Rectal smooth muscle tissue (tissue), 1 donor: ENCODE measurements around the gene GALNT18.
A peak's percentile ranks its signal among the peaks of the same experiment; 100 is the strongest.

Source experiments
- H3K27ac ChIP-seq: one replicate; pipeline ENCODE4 v1.7.0; 2013; ENCODE audit warnings: low read depth, low read length, inconsistent platforms
- H3K27me3 ChIP-seq: one replicate; pipeline ENCODE4 v1.7.0; 2013; ENCODE audit warnings: low read length; ENCODE audit not compliant: control insufficient read depth, insufficient read depth
- H3K36me3 ChIP-seq: one replicate; pipeline ENCODE4 v1.7.0; 2013; ENCODE audit warnings: low read length; ENCODE audit not compliant: control insufficient read depth, insufficient read depth
- H3K4me1 ChIP-seq: one replicate; pipeline ENCODE4 v1.7.0; 2013; ENCODE audit warnings: low read length; ENCODE audit not compliant: control insufficient read depth, insufficient read depth
- H3K4me3 ChIP-seq: one replicate; pipeline ENCODE4 v1.7.0; 2013; ENCODE audit warnings: low read length
- H3K9ac ChIP-seq: one replicate; pipeline ENCODE4 v1.7.0; 2013; ENCODE audit warnings: low read length

The GALNT18 gene

DNA sequence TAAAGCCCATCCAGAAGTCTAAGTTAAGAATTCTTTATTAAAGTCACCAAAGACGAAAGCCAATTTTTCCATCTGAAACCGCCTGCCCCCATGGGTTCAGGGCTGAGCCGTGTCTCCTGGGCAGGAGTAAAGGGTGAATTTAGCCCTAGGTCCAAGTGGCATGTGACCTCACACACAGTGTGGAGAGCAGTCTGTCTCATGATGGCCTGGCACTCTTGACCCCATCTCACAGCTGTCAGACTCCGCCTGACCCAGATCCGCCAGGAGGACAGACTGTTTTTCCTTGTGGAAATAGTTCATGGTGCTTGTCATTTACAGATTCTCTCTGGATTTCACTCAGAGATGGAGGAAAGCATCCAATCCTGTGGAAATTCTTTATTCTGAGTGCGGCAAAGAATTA is 109.7 kb downstream of the GALNT18 start:
- H3K4me1 ChIP-seq, result no peaks in the 10 kb centered on the region

DNA sequence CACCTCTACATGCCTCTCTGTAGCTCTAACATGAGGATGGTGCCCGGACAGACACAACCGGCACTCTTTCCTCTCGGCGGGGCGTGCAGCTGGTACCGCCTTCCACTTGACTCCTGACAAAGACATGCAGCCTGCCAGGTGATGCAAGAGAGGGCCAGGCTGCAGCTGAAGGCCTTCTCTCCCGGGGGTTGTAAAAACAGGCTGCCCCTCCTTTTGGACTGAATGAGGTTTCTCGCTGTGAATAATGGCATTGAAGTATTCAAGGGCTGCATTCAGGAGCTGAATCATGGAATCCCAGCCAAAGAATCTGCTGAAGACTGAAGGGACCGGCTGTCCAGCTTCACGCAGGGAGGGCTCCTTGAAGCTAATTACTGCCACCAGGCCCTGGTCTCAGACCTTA is 110.9 kb downstream of the GALNT18 start:
- Histone ChIP-seq H3K36me3 (no peaks in the 10 kb centered on the region), H3K27me3 (no peaks in the 10 kb centered on the region), H3K9ac (no peak overlapping the region), H3K4me3 (no peak overlapping the region), H3K27ac (peak overlapping the region; percentile 36), H3K4me1 (no peaks in the 10 kb centered on the region)

More for the DNA sequence above, 109.7 kb downstream of the GALNT18 start:
- Histone ChIP-seq H3K36me3 (no peaks in the 10 kb centered on the region), H3K9ac (no peak overlapping the region), H3K27me3 (no peaks in the 10 kb centered on the region), H3K4me3 (no peak overlapping the region), H3K27ac (no peak overlapping the region)

DNA sequence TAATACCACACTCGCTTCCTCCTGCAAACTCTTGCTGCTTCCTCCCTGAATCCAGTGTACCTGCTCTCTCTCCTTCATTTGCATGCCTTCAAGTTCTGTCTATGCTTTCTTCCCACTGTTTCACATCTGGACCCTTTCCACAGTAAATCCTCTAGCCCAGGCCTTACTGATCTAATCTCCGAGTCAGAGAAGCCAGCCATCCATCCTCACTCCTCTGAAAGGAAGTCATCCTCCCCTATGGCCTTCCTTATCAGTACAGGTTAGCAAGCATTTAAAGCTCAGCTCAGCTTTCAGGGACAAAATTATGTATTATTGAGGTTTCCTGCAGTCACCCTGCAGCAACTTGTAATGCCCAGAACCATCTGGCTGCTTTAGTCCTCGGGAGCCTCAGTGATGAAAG is 116.1 kb downstream of the GALNT18 start:
- H3K27me3 ChIP-seq, result no peaks in the 10 kb centered on the region
- no peaks in the 10 kb centered on the region for H3K36me3 ChIP-seq
- no peak overlapping the region for H3K27ac ChIP-seq
- H3K9ac ChIP-seq, result no peak overlapping the region
- no peak overlapping the region for H3K4me3 ChIP-seq
- H3K4me1 ChIP-seq, result peaks cover 15% of the 10 kb centered on the region

DNA sequence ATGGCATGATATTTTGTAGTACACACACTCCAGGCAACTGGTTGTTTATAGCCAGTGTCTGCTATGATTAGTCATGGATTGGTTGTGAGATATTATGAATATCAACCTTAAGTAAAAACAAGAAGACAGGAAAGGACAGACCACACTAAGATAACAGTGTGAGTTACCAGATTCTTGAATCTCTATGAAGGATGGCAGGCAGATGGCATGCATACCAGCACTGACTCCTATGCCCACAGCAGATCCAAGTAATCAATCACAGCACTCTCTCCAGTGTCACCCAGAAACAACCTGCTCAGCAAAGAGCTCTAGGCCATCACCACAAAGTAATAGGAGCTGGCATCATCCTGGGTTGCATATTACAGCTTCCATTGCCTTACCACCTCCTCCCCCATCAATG is 116.6 kb downstream of the GALNT18 start:
- no peak overlapping the region for H3K27ac ChIP-seq
- peaks cover 15% of the 10 kb centered on the region for H3K4me1 ChIP-seq

DNA sequence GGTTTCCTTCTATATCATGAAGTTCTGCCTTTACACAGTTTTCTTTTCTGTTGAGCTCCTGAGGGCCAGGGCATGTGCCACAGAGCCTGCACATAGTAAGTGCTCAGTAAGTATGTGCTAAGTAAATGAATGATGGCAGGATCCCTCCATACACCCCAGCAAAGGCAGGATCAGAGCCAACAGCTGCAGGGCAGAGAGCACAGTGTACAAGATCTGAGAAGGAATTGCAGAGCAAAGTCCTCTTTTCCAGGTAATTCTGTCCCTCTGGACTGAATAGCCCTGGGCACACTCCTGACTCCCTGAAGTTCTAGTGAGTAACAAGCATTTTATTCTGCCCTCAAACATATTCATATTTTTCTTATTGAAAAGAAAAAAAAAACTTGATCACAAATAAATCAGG is 117.7 kb downstream of the GALNT18 start:
- Histone ChIP-seq H3K27ac (no peak overlapping the region), H3K4me1 (peaks cover 15% of the 10 kb centered on the region), H3K27me3 (no peaks in the 10 kb centered on the region), H3K4me3 (no peak overlapping the region), H3K9ac (no peak overlapping the region), H3K36me3 (no peaks in the 10 kb centered on the region)

More for the DNA sequence above, 116.6 kb downstream of the GALNT18 start:
- H3K27me3 ChIP-seq, result no peaks in the 10 kb centered on the region
- H3K9ac ChIP-seq, result no peak overlapping the region
- no peak overlapping the region for H3K4me3 ChIP-seq
- H3K36me3 ChIP-seq, result no peaks in the 10 kb centered on the region

DNA sequence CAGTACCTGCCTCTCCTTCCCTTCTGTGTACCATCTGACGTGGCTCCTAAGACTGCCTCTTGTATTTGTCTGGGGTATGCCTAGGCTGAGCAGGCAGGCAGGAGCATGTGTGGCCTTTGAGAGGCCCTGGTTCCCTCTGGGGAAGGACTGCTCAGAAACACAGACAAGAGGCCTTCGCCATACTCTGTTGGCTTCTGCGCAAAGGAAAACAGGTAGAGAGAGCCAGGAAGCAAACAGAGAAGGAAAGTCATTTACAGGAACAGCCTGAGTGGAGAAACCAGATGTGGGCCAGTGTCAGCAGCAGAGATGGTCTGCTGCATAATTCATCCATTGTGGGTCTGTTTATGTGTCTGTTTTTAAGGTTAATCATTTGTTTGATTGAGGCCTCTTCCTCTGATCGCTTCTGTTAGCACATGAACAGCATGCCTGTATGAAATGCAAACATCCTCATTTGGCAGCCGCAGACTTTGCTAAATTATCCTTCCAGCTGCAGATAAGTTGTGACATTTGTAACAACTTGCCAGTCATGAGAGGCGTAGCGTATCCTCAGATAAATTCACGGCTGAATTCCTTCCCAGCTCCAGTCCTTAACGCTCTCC is 119.4 kb downstream of the GALNT18 start:
- H3K4me3 ChIP-seq, result no peak overlapping the region
- no peak overlapping the region for H3K9ac ChIP-seq
- H3K27ac ChIP-seq, result peak overlapping the region; percentile 38
- no peaks in the 10 kb centered on the region for H3K36me3 ChIP-seq
- H3K4me1 ChIP-seq, result peaks cover 15% of the 10 kb centered on the region
- no peaks in the 10 kb centered on the region for H3K27me3 ChIP-seq

DNA sequence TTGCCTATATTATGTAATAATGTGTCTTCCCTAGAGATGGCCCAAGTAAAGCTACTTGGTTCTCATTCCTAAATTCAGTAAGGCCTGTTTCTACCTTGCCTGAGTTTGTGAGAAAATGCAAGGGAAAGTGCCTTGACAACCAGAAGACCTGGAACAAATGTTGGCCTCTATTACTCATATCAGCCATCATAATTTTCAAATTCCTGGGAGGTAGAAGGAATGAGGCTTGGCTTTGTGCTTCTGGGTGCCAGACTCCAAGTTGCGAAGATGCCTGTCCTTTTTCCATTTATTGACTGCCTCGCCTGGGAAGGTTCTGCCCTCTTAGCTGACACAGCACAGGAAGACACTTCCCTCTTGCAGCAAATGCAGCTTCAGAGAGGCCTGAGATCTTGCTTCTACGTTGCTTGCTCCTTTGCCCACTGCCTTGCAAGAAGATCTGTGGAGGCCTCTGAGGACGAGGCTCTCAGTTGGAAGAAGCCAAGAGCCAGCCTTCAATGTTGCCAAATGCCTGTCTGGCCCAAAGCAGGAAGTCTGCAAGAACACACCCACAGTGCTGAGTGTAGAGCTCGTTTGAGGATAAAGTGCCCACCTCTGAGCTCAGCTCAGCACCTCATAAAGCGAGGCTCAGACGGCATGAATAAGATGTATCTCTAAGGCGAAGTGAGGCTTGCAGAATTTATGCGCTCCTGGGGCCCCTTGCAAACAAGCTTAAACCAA is 120.1 kb downstream of the GALNT18 start:
- Histone ChIP-seq H3K27ac (peak overlapping the region; percentile 38), H3K9ac (no peak overlapping the region), H3K4me1 (peaks cover 15% of the 10 kb centered on the region), H3K4me3 (no peak overlapping the region), H3K36me3 (no peaks in the 10 kb centered on the region), H3K27me3 (no peaks in the 10 kb centered on the region)

DNA sequence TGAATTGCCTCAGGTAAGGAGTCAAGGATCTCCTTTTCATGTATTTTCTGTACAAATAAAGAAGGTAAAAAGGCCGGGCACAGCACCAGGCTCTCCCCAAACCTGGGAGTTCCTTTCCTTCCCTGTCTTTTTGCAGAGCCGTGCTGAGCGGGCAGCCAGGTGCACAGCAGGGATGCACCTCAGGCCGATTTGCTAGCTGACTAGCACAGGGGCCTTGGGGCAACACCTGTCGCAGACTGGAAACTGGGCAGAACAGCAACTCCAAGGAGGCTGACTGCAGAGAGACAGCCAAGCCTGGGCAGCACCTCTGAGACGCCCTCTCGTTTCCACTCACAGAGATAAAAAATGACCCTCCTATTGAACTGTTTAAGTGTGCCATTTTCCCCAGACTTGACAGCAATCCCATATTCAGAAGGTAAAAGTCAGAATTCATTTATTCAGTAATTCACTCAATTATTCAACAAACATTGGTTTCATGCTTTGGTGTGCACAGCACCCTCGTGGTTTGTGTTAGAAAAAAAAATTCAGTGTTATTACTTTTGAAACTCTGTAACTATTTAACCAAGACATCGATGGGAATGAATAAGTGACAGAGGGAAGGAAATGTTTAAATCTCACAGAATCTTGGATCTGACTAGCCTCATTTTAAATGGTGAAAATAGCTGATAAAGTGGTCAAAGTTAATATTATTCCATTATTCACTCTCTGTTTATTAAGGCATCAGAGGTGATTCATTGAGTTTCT is 120.9 kb downstream of the GALNT18 start:
- Histone ChIP-seq H3K27me3 (no peaks in the 10 kb centered on the region), H3K36me3 (no peaks in the 10 kb centered on the region), H3K4me1 (peaks cover 15% of the 10 kb centered on the region), H3K9ac (no peak overlapping the region), H3K4me3 (no peak overlapping the region), H3K27ac (no peak overlapping the region)

DNA sequence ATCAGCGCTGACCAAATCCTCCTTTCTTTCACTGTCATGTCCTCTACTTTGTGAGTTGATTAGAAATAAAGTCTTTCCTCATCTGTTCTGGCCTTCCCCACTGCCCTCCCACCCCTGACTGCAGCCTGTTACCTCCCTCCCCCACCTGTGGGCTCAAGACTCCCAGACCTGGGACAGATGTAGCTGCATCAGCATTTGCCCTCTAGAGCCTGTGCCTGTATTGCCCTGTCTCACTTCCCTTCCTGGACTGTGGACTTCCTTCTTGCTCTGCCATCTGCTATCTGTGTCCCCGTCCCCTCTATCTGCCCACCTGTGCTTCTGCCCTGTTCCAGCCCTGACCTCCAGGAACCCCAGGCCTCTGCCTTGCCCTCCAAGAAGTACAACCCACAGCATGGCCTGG is 122.5 kb downstream of the GALNT18 start:
- Histone ChIP-seq H3K4me1 (peaks cover 15% of the 10 kb centered on the region), H3K27me3 (no peaks in the 10 kb centered on the region), H3K4me3 (no peak overlapping the region), H3K9ac (no peak overlapping the region), H3K36me3 (no peaks in the 10 kb centered on the region), H3K27ac (no peak overlapping the region)

DNA sequence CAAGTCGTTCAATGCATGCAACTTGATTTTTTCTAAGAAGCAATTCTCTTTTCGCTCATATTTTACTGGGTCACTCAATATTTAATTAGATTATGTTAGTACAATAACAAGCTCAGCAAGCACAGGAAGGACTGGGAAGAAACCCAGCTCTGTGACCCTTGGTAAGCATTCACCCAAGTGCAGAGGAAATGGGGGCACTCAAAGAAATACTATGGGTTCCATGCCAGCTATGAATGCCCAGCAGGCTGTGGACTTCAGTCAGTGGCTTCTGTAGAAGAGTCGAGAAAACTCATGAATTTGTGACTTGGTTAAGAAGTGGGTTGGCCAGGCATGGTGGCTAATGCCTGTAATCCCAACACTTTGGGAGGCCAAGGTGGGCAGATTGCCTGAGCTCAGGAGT is 123.6 kb downstream of the GALNT18 start:
- no peak overlapping the region for H3K4me3 ChIP-seq
- H3K27ac ChIP-seq, result no peak overlapping the region
- no peaks in the 10 kb centered on the region for H3K27me3 ChIP-seq
- no peaks in the 10 kb centered on the region for H3K36me3 ChIP-seq
- peaks cover 15% of the 10 kb centered on the region for H3K4me1 ChIP-seq
- no peak overlapping the region for H3K9ac ChIP-seq

DNA sequence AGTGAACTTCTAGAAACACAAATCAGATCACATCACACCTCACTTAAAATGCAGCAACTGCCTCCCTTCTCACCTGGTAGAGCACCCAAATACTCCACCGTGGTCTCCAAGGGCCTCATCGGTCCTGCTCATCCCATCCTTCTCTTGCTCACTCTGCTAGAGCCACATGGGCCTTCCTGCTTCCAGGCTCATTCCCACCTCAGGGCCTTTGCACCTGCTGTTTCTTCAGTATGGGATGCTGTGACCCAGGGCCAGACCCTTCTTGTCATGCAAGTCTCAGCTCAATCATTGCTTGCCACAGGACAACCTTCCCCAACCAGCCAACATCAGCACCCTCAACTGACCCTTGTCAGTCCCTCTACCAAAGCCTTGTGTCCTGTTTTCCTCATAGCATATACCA is 124.9 kb downstream of the GALNT18 start:
- Histone ChIP-seq H3K4me1 (peaks cover 9% of the 10 kb centered on the region), H3K4me3 (no peak overlapping the region), H3K9ac (no peak overlapping the region), H3K27ac (no peak overlapping the region), H3K27me3 (no peaks in the 10 kb centered on the region), H3K36me3 (no peaks in the 10 kb centered on the region)

DNA sequence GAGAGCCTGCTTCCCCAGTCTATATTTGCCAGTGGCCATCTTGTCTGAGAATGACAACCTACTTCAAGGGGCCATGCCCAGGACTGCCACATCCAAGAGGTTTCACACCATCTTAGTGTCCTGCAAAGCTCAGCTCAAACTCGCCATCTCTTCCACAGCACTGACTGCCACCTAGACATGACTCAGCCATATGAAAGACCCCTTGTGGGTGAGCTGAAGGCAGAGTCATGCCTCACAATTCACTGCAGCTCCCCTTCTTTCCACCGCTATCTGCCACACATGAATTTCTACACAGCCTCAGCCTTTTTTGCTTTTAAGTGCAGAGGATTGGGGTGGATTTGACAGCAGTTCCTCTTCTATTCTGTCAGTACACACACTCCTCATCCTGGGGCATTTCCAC is 127.5 kb downstream of the GALNT18 start:
- Histone ChIP-seq H3K9ac (no peak overlapping the region), H3K27me3 (no peaks in the 10 kb centered on the region), H3K4me3 (no peak overlapping the region), H3K36me3 (no peaks in the 10 kb centered on the region), H3K4me1 (no peaks in the 10 kb centered on the region), H3K27ac (no peak overlapping the region)
